HepG2 (cell line): ENCODE results near the gene CNTFR. TPM values are rescaled to one million over a fixed set of nuclear protein-coding genes. Genes with fewer than 3 reads are reported as not detected.

ENCODE experiments used
- CBFB ChIP-seq: sonication (generic); formaldehyde crosslinking; IDR thresholded peaks from 2 replicates; pipeline ENCODE4 v1.4.0; 2020; ENCODE audit warnings: missing genetic modification reagents
- FOXK1 ChIP-seq: sonication (generic); formaldehyde crosslinking; IDR thresholded peaks from 2 replicates; pipeline ENCODE4 v1.4.0; 2020; ENCODE audit warnings: low read depth, missing genetic modification reagents, borderline replicate concordance
- KDM5B ChIP-seq: sonication (generic); formaldehyde crosslinking; IDR thresholded peaks from 2 replicates; pipeline ENCODE4 v1.4.0; 2020; ENCODE audit warnings: missing genetic modification reagents, mild to moderate bottlenecking, borderline replicate concordance
- LBX2 ChIP-seq: sonication (generic); formaldehyde crosslinking; IDR thresholded peaks from 2 replicates; pipeline ENCODE4 v1.5.0; 2020; ENCODE audit warnings: missing genetic modification reagents, mild to moderate bottlenecking, borderline replicate concordance
- MXI1 ChIP-seq: IDR thresholded peaks from 3 replicates; pipeline ENCODE4 v1.6.1; 2012; ENCODE audit warnings: low read depth, low read length, inconsistent platforms, borderline replicate concordance
- NFAT5 ChIP-seq: sonication (generic); formaldehyde crosslinking; IDR thresholded peaks from 2 replicates; pipeline ENCODE4 v1.4.0; 2020; ENCODE audit warnings: missing genetic modification reagents
- PATZ1 ChIP-seq: sonication (generic); formaldehyde crosslinking; IDR thresholded peaks from 2 replicates; pipeline ENCODE4 v1.4.0; 2020; ENCODE audit warnings: missing genetic modification reagents
- REL ChIP-seq: sonication (generic); formaldehyde crosslinking; conservative IDR thresholded peaks from 2 replicates; pipeline ENCODE4 v1.8.0; 2022; ENCODE audit warnings: mild to moderate bottlenecking, missing genetic modification reagents, moderate library complexity
- THAP11 ChIP-seq: IDR thresholded peaks from 2 replicates; pipeline ENCODE4 v1.6.1; 2016; ENCODE audit warnings: missing biosample characterization, missing genetic modification reagents
- ZBTB14 ChIP-seq: sonication (generic); formaldehyde crosslinking; IDR thresholded peaks from 2 replicates; pipeline ENCODE4 v1.4.0; 2020; ENCODE audit warnings: missing genetic modification reagents
- ZNF224 ChIP-seq: sonication (generic); formaldehyde crosslinking; IDR thresholded peaks from 2 replicates; pipeline ENCODE4 v1.5.0; 2020; ENCODE audit warnings: mild to moderate bottlenecking, missing genetic modification reagents
- ZNF3 ChIP-seq: IDR thresholded peaks from 2 replicates; pipeline ENCODE4 v1.7.0; 2017; ENCODE audit warnings: inconsistent platforms
- ZNF563 ChIP-seq: sonication (generic); formaldehyde crosslinking; IDR thresholded peaks from 2 replicates; pipeline ENCODE4 v1.8.0; 2022; ENCODE audit warnings: mild to moderate bottlenecking, moderate library complexity, missing genetic modification reagents
- ZNF724P ChIP-seq: sonication (generic); formaldehyde crosslinking; IDR thresholded peaks from 2 replicates; pipeline ENCODE4 v1.8.0; 2022; ENCODE audit warnings: missing genetic modification reagents, borderline replicate concordance
- ZNF749 ChIP-seq: sonication (generic); formaldehyde crosslinking; IDR thresholded peaks from 2 replicates; pipeline ENCODE4 v1.8.0; 2022; ENCODE audit warnings: mild to moderate bottlenecking, missing genetic modification reagents, moderate library complexity, borderline replicate concordance
- ZNF792 ChIP-seq: IDR thresholded peaks from 2 replicates; pipeline ENCODE4 v1.6.1; 2016
- polyA plus RNA-seq, 8 experiments: library from polyadenylated mRNA; depleted of rRNA in 3 of 8; stranded (reverse) in 7 of 8; unstranded in 1 of 8; fragments of >200 nt; fragmentation: Illumina TruSeq in 4 of 8; extraction: Trizol in 4 of 8; gene quantifications; 2 replicates each; pipeline versions ENCODE4 v1.2.1 to v1.2.3, GENCODE V29; 2011 to 2016; ENCODE audit warnings: low read depth in 4 of 8, missing spikeins in 1 of 8, mixed read lengths in 1 of 8; ENCODE audit not compliant: insufficient read depth in 1 of 8
- total RNA-seq, 5 experiments: library from RNA; depleted of rRNA; stranded (reverse); fragments of >200 nt; fragmentation: Illumina TruSeq; extraction: Trizol; gene quantifications; 2 replicates each; pipeline ENCODE4 v1.2.3, GENCODE V29; 2016; ENCODE audit warnings: low read depth in 1 of 5
- TF ChIP-seq, protein P1 (sequence below): sonication (generic); formaldehyde crosslinking; IDR thresholded peaks from 2 replicates; pipeline ENCODE4 v1.4.0; 2020; ENCODE audit warnings: missing genetic modification reagents, mild to moderate bottlenecking, borderline replicate concordance

CNTFR gene
- total and polyA plus RNA-seq, 2 of the 13 experiments (the other 11 are each of a cell fraction or from before 2014, with no cell fraction given): not detected

- TF ChIP-seq NFAT5 (CRISPR knock-in tag) (no peak; the same call in 1 of the 2 replicates), LBX2 (0 out of 2 replicates have a peak, but pooled peaks have one; percentile 89), MXI1 (peak; percentile 23; the same call in 1 of the 3 replicates), CBFB (CRISPR knock-in tag) (0 out of 2 replicates have a peak, but pooled peaks have one; percentile 36), REL (CRISPR knock-in tag) (no peak), ZNF3 (CRISPR knock-in tag) (no peak), ZNF724P (CRISPR knock-in tag) (peak; percentile 35; the same call in 1 of the 2 replicates), ZNF749 (CRISPR knock-in tag) (peak; percentile 72; the same call in 1 of the 2 replicates), PATZ1 (CRISPR knock-in tag) (peak; percentile 61; the same call in 1 of the 2 replicates), ZNF224 (CRISPR knock-in tag) (no peak), KDM5B (CRISPR knock-in tag) (peak; percentile 97), THAP11 (CRISPR knock-in tag) (peak; percentile 83), ZNF563 (peak; percentile 7; the same call in 1 of the 2 replicates), FOXK1 (CRISPR knock-in tag) (no peak; the same call in 1 of the 2 replicates), ZBTB14 (CRISPR knock-in tag) (no peak; the same call in 1 of the 2 replicates), ZNF792 (CRISPR knock-in tag) (peak; percentile 78; the same call in 1 of the 2 replicates)
- TF ChIP-seq, protein P1, sequence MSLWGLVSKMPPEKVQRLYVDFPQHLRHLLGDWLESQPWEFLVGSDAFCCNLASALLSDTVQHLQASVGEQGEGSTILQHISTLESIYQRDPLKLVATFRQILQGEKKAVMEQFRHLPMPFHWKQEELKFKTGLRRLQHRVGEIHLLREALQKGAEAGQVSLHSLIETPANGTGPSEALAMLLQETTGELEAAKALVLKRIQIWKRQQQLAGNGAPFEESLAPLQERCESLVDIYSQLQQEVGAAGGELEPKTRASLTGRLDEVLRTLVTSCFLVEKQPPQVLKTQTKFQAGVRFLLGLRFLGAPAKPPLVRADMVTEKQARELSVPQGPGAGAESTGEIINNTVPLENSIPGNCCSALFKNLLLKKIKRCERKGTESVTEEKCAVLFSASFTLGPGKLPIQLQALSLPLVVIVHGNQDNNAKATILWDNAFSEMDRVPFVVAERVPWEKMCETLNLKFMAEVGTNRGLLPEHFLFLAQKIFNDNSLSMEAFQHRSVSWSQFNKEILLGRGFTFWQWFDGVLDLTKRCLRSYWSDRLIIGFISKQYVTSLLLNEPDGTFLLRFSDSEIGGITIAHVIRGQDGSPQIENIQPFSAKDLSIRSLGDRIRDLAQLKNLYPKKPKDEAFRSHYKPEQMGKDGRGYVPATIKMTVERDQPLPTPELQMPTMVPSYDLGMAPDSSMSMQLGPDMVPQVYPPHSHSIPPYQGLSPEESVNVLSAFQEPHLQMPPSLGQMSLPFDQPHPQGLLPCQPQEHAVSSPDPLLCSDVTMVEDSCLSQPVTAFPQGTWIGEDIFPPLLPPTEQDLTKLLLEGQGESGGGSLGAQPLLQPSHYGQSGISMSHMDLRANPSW (CRISPR knock-in tag): no peak
Measured at GRCh38 chr9:34637356-34638137, 48.0 kb upstream of the CNTFR start, which contains the start of gene SIGMAR1 (continued).
